ENCODE measurements around the gene SHISA6.
"Not testable (repeated sequence)": the region's sequence is repeated elsewhere in the genome, so short reads cannot be mapped to it uniquely, and the experiment has no call there.

The SHISA6 gene

DNA sequence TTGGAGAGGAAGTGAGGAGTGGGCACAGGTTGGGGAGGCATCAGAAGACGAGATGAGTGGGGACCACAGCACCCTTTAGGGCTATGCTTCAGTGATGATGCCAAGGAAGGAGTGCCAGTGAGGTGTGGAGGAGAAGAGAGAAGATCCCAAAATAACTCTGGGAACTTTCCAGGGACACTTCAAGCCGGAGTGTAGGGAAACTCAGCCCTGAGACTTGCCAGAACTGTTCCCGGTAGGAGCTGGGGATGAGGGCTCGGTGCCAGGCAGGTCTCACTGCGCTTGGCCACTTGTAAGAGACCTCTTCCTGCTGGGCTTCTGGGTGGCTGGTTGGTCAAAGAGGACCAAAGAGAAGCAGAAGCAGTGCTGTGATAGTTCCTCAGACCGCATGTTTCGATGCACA, 63.6 kb downstream of the SHISA6 start:
- no peak for DNase-seq

DNA sequence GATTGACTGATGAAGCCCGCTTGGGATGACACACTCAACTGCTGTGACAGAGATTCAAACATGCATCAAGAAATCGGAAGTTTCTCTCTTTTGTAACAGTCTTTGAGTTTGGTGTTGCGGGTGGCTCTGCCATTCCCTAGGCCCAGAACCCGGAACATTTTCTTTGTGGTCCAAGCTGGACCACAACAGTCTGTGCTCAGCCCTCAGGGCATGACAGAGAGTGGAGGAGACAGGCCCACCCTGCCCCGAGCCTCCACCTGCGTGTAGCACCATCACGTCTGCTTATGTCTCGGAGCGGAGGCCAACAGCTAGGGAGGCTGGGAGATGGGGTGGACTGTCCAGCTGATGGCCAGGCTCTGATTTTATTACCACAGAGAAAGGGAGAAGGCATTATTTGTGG, 64.5 kb downstream of the SHISA6 start:
- no peak for DNase-seq

DNA sequence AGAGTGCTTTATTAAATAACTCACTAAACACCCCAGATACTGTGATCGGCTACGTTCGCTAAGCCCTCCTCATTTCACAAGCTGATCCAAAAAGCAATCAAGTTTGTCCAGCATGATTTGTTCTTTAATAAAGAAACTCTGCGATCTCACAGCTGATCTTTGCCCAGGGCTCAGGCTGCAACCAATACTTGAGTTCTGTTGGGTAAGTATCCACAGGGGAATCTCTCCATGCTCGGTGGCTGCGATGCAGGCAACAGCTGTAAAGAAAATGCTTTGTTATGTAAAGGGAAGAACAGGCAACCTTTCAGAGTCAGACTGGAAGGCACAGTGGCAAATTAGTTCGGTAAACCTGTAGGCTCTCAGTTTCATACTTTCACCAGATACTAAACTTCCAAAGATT, 67.5 kb downstream of the SHISA6 start:
- DNase-seq, result no peak

DNA sequence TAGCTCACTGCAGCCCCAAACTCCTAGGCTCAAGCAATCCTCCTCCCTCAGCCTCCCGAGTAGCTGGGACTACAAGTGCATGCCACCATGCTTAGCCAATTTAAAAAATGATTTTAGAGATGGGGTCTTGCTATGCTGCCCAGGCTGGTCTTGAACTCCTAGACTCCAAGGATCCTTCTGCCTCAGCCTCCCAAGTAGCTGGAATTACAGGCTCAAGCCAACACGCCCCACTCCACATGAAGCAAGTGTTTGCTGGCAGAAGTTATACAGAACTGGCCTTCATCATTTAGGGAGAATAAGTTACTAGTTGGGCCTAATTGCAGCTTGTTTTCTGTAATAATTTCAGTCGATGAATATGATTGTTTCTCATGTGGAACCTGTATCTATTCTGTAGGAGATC, 68.0 kb downstream of the SHISA6 start:
- DNase-seq, result no peak

DNA sequence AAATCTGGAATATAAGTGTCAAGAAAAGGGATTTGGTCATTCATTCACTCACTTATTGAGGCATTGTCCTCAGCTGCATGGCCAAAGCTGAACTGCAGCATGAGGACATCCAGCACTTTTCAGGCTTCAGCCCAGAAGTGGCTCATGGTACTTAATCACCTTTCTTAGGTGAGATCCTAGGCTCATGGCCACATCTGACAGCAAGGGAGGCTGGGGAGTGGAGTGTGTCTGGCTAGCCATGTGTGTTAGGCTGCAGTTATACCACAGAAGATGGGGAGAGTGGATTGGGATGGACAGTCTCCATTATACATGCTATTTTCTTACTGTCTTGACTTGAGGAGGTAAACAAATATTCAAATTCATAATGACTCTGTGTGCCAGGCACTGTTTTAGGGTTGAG, 68.8 kb downstream of the SHISA6 start:
- no peak for DNase-seq

DNA sequence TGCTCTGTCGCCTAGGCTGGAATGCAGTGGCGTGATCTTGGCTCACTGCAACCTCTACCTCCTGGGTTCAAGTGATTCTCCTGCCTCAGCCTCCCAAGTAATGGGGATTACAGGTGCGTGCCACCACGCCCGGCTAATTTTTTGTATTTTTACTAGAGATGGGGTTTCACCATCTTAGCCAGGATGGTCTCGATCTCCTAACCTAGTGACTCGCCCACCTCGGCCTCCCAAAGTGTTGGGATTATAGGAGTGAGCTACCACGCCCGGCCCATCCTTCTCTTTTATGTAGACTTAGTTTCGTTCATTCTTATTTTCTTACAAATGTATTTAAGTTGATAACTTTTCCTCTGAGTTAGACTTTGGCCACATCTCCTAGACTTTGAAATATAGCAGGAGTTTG, 75.4 kb downstream of the SHISA6 start:
- not testable (repeated sequence) for DNase-seq

DNA sequence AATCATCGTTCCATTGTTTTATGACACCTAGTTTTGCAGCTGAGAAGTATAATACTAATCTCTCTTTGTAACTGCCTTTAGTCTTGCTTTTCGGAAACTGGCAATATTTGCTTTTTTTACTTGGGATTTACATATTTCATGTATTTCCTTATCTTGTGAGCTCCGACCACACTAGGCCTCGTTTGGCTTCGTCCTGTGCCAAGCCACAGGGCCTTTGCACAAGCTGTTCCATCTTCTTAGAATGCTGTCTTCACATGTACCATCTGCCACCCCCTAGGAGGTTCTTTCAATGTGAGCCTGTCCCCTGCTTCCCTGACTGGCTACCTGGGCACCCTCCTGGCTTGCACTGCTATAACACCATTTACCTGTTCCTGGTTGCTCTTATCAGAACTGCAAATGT, 77.2 kb downstream of the SHISA6 start:
- no peak for DNase-seq

DNA sequence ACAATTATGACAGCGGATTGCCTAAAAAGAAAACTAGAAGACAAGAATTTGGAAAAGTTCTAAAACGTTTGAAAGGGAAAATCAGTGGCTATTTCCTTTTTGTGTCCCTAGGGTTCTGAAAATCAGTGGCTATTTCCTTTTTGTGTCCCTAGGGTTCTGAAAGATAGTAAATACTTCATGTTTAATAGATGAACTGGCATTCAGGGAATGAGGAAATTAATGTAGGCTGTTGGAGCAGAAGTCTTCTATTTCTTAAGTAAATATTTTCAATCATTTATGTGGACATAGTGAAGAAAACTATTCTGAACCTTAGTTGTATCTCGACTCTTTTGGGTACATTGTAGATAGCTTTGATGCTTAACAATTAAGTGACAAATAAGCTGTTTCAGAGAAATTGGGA, 78.9 kb downstream of the SHISA6 start:
- DNase-seq, result no peak

DNA sequence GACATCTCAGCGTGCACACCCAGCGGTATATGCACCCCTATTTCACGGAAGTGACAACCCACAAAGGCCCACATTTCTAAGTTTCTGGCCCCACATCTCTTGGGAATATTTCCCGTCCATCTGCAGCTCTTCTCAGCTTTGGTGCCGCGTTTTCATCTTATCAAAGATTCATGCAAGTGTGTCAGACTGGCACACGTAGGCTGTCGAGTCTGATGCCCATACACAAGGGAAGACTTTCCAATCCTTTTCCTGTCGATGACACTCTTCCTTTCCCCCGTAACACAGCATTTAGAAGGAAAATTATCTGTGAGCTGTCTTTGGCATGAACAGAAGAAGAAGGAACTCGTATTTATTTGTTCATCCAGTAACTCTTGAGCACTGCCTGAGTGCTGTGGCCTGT, 83.0 kb downstream of the SHISA6 start:
- no peak for DNase-seq

DNA sequence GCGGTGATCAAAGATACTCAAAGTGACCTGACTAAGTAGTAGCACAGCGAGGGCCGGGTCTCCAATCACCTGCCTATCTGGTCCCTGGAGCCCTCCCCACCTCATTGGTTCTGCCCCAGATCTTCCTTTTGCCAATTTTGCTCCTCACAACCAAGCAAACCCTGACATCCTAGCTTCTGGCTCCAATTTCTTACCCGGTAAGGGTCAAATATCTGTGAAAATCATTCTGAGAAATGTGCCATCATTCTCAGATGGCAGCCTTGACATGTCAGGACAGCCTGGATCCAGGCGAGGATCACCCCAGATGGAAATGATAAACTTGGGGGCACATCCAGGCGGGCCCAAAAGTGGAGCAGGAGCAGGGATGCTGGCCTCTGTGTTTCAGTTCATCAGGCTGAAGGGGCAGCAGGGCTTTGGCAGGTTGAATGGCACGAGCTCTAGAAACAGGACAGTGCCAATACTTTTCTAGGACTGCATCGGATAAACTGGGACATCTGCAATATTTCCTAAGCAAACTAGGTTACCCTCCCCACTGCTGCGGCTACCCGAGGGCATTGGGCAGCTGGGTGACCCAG, 83.9 kb downstream of the SHISA6 start:
- DNase-seq, result no peak

DNA sequence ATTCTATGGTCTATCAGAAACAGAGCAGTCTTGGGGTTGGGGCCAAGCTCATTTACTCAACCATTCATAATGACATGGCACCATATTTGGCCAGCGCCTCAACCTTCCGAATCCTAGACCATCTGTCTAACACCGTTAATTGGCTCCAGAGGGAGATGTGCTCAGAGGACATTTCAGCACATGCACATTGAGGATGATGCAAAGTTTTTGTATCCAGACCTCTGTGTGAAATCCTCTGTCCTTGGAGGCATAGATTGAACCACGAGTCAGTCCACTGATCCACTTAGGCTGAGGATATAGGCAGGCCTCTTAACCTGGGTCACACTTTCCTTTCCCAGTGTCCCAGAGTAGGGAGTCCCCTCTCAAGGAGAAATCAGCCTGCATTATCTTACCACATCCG, 85.5 kb downstream of the SHISA6 start:
- no peak for DNase-seq

DNA sequence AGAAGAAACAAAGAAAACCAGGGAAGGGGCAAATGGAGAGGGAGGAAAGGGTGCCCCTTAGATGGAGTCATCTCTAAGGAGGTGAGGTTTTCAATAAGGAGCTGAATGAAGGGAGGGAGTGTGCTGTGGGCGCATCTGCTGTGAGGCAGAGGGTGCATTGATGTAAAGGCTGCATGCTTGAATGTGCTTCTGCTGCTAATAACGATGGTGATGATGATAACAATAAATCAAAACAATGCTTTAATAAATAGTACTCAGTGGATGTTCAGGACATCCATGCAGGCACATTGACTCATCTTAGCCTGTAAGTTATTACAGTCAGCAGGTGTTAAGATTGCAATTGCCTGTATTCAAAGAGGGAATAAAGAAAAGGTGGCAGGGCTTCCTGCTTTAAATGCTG, 87.8 kb downstream of the SHISA6 start:
- DNase-seq, result no peak

DNA sequence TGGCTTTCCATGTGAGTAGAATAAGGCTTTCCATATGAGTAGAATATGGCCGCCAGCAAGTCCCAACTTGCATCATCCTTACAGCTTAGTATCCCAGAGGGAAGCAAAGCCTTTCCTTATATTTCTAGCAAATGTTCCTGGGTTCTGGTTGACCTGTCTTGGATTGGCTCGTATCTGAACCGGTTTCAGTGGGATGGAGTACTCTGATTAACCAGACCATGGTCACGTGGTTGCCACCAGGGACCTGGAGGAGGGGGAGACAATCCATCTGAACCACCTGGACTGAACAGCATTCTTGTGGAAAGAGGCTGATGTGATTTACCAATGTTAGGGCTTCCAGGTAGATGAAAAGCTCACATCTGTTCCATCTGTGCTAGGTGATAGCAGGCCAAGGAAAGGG, 89.0 kb downstream of the SHISA6 start:
- DNase-seq, result no peak

DNA sequence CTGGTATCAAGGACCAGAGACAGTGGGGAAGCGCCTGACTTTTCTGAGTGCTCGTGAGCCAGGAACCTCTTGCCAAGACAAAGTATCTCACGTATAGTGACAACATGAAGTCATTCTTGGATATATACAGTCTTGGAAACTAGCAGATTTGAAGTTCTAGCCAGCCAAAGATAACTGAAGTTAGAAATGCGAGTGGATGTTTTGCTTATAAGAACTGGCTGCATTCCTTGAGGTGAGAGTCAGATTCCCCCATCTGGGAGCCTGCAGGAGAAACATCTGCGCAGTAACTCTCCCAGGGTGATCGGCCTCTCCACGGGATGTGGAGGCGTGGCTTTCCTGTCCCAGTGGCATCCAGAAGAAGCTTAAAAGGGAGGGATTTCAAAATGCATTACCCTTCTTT, 89.8 kb downstream of the SHISA6 start:
- no peak for DNase-seq

DNA sequence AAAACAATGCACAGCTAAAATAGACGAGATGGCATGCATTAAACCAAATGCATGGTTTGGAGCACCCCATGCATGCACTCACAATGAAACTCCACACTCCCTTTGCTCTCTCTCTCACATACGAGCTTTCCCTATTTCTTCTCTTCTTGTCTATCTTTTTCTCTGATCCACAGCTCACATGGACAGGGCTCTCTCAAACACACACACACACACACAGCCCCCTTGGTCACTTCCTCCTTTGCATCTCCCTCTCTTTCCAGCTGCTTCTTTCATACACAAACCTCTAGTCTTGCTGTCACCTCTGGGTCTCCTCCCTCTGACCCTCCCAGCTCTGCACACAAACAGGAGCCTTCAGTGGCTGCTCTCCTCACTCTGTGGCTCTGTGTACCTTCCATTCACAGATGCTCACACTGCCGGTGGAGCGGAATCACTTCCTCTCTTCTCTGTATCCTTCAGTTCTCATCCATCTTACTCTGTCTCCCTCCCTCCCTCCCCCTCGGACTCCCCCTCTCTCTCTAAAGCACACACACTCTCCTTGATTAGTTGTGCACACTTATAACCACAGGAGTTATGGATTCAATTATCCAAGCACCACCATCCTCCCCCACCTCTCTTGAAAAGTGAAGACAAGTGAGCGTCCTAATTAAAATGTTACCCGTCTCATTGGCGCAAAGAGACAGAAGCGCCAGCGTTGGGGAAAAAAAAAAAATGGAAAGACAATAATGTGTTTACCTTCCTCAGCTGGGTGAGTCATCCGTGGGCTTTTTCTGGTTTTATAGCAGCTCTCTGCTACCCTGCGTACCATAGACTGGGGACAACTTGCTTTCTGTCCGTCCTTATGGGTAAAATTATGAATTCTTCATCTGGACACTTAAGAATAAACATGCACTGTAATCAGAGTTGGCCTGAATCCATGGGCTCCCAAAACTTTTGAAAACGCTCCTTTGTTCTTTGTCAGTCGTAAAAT, 90.8 kb downstream of the SHISA6 start:
- DNase-seq, result no peak

DNA sequence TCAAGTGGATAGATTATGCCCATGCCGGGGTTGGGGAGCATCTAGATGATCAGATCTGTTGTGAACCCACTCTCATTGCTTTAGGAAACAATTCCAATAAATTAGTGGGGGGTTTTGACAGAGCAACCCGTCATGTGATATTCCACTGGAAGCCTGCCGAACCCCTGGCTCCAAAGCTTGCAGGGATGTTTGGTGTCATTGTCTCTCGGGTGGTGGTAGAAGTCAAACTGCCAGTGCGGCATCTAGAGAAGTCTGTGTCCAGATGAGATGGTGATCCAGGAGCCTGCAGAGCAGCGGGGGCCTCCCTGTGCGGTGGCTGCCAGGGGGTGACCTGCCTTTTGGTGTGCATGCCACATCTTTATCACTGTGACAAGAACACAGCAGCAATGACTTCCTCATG, 91.7 kb downstream of the SHISA6 start:
- DNase-seq, result no peak

DNA sequence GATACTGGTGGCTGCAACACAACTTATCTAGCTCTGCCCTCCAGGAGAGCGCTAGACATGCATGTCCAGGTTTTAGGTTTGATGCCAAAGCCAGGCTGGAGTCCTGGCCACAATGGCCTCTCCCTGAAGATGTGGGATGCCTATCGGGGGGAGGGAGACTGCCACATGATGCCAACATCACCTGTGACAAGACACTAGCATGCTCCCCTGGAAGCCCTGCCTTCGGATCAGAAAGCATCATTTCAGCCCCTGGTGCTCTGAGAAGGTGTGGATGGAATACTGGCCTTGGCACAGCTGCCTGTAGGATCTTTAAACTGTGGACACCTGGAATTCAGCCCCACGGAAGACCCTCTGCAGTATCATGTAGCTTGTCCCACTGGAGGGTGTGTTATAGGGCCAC, 93.5 kb downstream of the SHISA6 start:
- no peak for DNase-seq

DNA sequence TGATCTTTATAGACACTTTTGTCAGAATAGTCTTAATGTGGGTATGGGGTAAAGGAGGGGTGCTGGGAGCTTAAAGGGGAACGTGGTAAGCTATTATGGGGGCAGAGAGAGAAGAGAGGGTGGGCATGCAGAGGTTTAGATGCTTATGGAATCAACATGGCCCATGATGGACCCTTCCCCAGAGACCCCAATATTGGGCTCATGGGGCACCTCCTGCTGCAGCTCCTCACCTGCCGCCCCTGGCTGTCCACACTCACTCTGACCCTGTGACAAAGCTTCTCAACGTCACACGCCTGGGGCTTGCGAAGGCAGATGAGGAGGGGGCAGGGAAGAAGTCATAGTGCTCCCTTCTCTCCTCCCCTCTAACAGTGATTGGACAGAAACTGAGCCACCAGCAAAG, 95.3 kb downstream of the SHISA6 start:
- DNase-seq, result no peak

DNA sequence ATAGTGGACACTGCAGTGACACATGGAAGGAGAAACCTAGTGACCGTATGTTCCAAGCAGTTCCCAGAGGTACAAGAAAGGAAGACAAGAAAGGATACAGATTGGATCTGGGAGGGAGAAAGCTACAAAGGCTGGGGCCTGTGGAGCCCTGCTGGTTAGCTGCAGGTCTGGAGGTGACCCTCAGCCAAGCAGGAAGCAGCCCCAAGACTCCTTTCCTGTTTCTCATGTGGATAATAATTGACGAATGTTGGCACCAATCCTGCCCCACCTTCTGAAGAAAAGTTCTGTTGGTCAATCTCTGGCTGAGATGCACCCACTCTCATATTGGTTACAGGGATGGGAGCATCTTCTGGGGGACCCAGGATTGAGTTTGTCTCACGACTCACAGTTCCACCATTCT, 99.8 kb downstream of the SHISA6 start:
- DNase-seq, result no peak

DNA sequence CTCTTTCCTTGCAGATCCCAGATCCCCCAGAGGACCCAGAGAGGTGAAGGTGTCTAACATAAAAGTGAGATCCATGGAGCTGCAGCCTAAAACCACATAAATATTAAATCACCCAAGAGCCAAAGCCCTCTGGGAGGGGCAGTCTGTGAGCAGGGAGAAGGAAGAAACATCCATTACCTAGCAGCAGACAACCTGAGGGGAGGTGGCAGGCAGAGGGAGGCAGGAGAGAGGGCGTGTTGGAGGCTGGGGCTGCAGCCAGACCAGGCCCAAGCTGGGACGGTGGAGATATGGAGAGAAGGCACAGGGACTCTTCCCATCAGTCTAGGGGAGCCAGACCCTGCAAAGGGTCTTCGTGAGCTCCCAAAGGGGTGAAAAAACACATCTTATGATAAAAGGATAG, 101.1 kb downstream of the SHISA6 start:
- DNase-seq, result no peak

DNA sequence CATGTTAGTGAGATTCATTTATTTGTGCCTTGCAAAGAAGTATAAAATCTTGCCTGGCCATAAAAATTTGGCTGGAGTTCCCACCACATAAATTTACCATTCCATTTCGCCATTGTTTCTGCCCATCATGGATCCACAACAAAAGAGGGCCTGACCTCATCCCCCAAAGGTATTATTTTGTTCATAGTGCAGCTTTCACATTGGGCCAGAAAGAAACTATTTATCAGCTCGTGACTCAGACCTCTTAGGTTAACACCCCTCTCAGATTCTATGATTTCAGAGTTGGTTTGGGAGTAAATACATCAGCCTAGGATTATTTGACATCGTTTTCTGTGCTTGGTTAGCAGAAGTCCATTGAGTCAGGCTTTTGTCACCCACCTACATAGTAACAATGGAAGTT, 108.1 kb downstream of the SHISA6 start:
- DNase-seq, result no peak

DNA sequence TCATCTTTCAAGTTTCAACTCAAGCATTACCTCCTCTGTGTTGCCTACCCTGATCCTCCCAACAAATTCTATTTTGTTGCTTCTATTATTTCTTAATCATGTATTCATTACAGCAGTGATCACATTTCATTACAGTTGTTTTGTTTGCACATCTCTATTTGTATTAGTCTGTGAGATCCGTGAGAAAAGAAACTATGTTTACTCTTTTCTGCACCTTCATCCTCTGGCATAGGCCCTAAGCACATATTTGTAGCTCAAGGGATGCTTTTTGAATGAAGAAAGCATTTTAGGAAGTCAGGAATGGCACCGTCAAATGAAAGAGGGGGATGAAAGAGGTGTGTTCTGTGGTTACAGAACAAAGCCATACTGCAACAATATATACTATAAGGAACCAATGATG, 110.5 kb downstream of the SHISA6 start:
- DNase-seq, result no peak

DNA sequence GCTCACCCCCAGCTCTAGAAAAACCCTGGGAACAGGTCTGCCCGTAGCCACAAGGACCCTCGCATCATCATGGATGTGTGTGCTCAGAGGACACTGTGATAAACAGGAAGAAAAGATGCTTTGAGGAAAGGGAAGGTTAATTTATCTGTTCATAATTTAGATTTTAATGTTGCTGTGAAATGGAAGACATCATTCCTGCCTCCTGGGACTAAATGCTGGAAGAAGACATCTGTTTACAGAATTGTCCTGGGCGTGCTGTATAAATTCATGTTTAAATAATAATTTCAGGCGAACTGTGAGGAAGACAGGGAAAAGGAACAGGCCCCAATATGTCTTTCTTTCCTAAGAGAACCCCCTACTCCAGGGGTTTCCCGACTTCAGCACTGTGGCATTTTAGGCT, 112.6 kb downstream of the SHISA6 start:
- no peak for DNase-seq

DNA sequence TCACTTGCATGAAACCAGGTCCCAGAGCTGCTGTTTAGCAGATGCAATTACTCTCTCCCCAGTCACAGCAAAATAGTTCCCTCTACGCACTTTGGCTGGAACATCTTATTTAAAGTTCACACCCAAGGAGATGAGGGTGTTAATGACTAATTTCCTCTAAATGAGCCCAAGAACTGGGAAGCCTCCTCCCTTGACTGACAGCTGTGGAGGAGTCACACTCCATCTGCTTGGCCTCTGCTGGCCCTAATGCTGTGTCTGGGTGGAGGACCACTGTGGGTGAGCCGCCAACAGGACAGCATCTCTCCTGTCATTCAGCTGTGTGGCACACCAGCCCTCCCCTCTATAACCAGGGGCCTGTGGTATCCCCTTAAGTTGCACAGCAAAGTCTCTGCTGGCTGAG, 115.4 kb downstream of the SHISA6 start:
- no peak for DNase-seq
